GM12891 (cell line): ENCODE data around the gene GBP1.

Experiments used
- PAX5 ChIP-seq: IDR thresholded peaks from 2 replicates; pipeline ENCODE4 v1.6.1; 2011; ENCODE audit warnings: low read length, moderate library complexity, mild to moderate bottlenecking; ENCODE audit not compliant: insufficient read depth, severe bottlenecking
- POLR2A ChIP-seq: IDR thresholded peaks from 2 replicates; pipeline ENCODE4 v1.6.1; 2011; ENCODE audit warnings: low read depth, low read length, control low read depth
- POLR2AphosphoS5 ChIP-seq: IDR thresholded peaks from 2 replicates; pipeline ENCODE4 v1.6.1; 2011; ENCODE audit warnings: low read depth, low read length, control low read depth
- POU2F2 ChIP-seq: IDR thresholded peaks from 2 replicates; pipeline ENCODE4 v1.6.1; 2011; ENCODE audit warnings: low read depth, mild to moderate bottlenecking, control low read depth, low read length, moderate library complexity
- SPI1 ChIP-seq: IDR thresholded peaks from 2 replicates; pipeline ENCODE4 v1.6.1; 2011; ENCODE audit warnings: low read depth, low read length, control low read depth
- TAF1 ChIP-seq: IDR thresholded peaks from 2 replicates; pipeline ENCODE4 v1.6.1; 2011; ENCODE audit warnings: low read depth, low read length, control low read depth

DNA sequence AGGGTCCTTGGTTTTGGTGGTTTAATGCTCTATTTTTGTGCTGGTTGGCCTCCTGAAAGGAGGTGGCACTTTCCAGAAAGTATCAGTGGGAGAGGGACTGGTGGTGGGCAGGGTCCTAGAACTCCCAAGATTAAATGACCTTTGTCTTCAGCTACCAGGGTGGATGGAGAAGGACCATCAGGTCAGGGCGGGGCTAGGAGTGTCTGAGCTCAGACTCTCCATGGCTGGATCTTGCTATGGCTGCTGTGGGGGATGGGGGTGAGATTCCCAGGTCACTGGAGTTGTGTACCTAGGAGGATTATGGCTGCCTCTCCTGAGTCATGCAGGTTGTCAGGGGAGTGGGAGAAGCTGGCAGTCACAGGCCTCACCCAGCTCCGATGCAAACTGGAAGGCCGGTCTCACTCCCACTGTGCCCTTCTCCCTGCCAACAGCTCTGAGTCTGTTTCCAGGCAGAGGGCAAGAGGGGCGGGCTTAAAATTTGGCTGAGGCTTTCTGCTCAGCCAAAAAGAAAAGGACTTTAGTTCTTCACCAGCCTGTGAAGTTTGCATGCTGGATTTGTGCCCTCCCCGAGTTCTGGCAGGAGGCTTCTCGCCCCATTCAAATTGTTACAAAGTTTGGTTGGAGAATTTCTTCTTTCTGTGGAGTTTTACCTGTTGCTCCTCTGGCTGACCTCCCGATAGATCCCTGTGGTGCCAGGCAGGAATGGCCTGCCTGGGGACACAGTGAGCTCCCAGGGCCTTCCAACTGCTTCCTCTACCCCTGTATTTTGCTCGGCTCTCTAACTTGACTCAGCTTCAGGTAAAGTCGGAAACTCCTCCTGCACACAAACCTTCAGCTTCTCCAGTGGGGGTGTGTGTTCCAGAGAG is 59.5 kb downstream of the GBP1 start:
- TF ChIP-seq POLR2A (no peak), POLR2AphosphoS5 (no peak), TAF1 (no peak), PAX5 (no peak), SPI1 (no peak), POU2F2 (no peak)
